Measurements from ENCODE around the gene SLC5A12.

SLC5A12 gene

GRCh38 chr11:26703411-26704191 is 18.3 kb downstream of the SLC5A12 start:
- ChIA-PET POLR2A (no interaction called here), CTCF (interaction anchor here (1.3 to 1.4 kb wide), 2 partner anchors 8 to 12 kb away, joined by 3 read pairs; no protein-coding TSS in a partner anchor)
- TF ChIP-seq, protein P1, sequence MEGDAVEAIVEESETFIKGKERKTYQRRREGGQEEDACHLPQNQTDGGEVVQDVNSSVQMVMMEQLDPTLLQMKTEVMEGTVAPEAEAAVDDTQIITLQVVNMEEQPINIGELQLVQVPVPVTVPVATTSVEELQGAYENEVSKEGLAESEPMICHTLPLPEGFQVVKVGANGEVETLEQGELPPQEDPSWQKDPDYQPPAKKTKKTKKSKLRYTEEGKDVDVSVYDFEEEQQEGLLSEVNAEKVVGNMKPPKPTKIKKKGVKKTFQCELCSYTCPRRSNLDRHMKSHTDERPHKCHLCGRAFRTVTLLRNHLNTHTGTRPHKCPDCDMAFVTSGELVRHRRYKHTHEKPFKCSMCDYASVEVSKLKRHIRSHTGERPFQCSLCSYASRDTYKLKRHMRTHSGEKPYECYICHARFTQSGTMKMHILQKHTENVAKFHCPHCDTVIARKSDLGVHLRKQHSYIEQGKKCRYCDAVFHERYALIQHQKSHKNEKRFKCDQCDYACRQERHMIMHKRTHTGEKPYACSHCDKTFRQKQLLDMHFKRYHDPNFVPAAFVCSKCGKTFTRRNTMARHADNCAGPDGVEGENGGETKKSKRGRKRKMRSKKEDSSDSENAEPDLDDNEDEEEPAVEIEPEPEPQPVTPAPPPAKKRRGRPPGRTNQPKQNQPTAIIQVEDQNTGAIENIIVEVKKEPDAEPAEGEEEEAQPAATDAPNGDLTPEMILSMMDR (IDR thresholded peaks at IDR 0.05; ENCODE audit: control extremely low read depth, extremely low read depth, low read depth, missing control alignments) = no peak
- no peak for DNase-seq (ENCODE audit: extremely low spot score)

DNA sequence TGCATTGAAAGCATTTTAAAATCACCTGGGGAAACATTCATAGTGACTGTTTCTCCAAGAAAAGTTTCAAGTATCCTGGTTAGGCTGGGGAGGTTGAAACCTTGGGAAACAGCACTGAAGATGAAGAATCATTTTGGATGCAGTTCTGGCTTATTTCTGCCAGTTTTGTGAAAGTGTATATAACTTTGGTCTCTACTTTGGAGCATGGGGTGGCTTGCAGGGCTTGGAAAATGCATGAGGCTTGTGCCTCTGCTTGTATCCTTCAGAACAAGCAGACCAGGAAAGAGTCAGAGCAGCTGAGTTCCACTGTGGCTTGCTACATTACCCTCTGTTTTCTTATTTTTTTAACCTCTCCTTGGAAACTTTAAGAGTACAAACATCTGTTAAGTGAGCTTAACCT is 19.5 kb downstream of the SLC5A12 start:
- ChIA-PET POLR2A (no interaction called here), CTCF (interaction anchor here (1.3 to 1.4 kb wide), 2 partner anchors 9 to 14 kb away, joined by 3 read pairs; no protein-coding TSS in a partner anchor)
- no peak for DNase-seq (ENCODE audit: extremely low spot score)
- TF ChIP-seq, protein P1 (IDR thresholded peaks at IDR 0.05; ENCODE audit: control extremely low read depth, extremely low read depth, low read depth, missing control alignments) = no peak

DNA sequence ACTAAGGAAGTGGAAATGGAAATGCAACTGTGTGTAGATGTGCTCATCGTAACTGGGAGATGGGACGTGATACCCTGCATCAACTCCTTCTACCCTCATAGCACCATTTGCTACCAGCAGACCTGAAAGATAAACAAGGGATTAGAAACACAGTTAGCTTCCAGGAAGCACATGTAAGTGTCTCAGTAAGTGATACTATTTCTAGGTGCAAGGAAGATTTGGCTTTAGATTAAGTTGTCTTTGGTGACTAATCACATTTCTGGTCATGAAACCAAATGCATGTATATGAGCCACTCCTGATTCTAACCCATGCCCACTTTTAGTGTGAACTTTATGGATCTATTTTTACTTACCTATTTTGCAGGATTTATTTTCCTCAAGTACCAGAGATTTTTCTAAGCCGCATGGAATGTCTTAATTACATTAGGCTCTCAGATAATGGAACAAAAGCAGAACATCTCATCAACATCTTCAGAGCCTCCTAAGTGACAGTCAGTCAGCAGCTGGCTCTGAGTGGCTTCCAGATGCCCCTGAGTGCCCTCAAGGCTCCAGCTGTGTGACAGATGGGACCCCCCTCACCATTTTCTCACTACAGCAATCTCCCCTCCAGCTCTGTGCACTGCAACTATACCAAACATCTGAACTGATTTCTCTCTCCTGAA is 21.2 kb downstream of the SLC5A12 start:
- ChIA-PET POLR2A (no interaction called here), CTCF (no interaction called here)
- no peak for DNase-seq (ENCODE audit: extremely low spot score)
- TF ChIP-seq, protein P1 (IDR thresholded peaks at IDR 0.05; ENCODE audit: control extremely low read depth, extremely low read depth, low read depth, missing control alignments) = no peak

- ChIA-PET CTCF (no interaction called here), POLR2A (no interaction called here)
- no peak for DNase-seq (ENCODE audit: extremely low spot score)
- TF ChIP-seq, protein P1 (IDR thresholded peaks at IDR 0.05; ENCODE audit: control extremely low read depth, extremely low read depth, low read depth, missing control alignments) = no peak
These were observed 23.6 kb downstream of the SLC5A12 start for GRCh38 chr11:26698224-26698623.

GRCh38 chr11:26696330-26696729 is 25.5 kb downstream of the SLC5A12 start:
- CTCF ChIA-PET = no interaction called here

DNA sequence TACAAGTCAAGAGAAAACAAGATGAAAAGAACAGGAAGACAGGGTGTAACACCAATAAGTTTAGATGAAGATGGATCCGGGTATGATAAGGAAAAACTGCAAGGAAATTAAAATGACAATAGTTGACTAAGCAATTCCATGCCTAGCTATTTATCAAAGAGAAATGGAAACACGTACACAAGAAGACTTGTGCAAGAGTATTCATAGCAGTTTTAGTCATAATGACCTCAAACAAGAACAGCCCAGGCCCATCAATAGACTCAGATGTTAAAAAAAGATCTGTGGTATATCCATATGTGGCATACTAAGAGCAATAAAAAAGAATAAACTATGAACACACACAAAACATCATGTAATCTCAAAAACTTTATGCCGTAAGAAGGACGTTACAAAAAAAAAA is 33.2 kb downstream of the SLC5A12 start:
- TF ChIP-seq, protein P1 (IDR thresholded peaks at IDR 0.05; ENCODE audit: control extremely low read depth, extremely low read depth, low read depth, missing control alignments) = no peak
- CTCF ChIA-PET = no interaction called here
- POLR2A ChIA-PET = no interaction called here
- no peak for DNase-seq (ENCODE audit: extremely low spot score)

More at GRCh38 chr11:26696330-26696729, 25.5 kb downstream of the SLC5A12 start:
- TF ChIP-seq, protein P1 (IDR thresholded peaks at IDR 0.05; ENCODE audit: control extremely low read depth, extremely low read depth, low read depth, missing control alignments) = no peak
- no peak for DNase-seq (ENCODE audit: extremely low spot score)
- POLR2A ChIA-PET = no interaction called here
